Left ventricle myocardium inferior (tissue), 1 donor: ENCODE results near the gene CNPY4. TPM values are rescaled to one million over a fixed set of nuclear protein-coding genes. Genes with fewer than 3 reads are reported as not detected.

Source experiments
- DNase-seq: peaks from one replicate; pipeline ENCODE4 v3.0.0-alpha.2; 2020
- H3K27ac ChIP-seq: fragments of 200-600 bp; replicated peaks from 2 replicates; pipeline ENCODE4 v1.8.0; 2021
- H3K27me3 ChIP-seq: fragments of 200-600 bp; 2 replicates; pipeline ENCODE4 v1.8.0; 2021; ENCODE audit warnings: low read depth
- H3K36me3 ChIP-seq: fragments of 200-600 bp; 2 replicates; pipeline ENCODE4 v1.8.0; 2021
- H3K4me1 ChIP-seq: fragments of 200-600 bp; 2 replicates; pipeline ENCODE4 v1.8.0; 2021
- H3K4me3 ChIP-seq: fragments of 200-600 bp; 2 replicates; pipeline ENCODE4 v1.8.0; 2021; ENCODE audit warnings: mild to moderate bottlenecking, moderate library complexity
- H3K9me3 ChIP-seq: fragments of 200-600 bp; replicated peaks from 2 replicates; pipeline ENCODE4 v1.8.0; 2021
- intact Hi-C: fragments of 100-400 bp; cut with micrococcal nuclease; formaldehyde crosslinking; loops from one replicate; pipeline ENCODE4 v1.11.0; 2022
- total RNA-seq: library from RNA; stranded (reverse); fragmentation: NEBNext Ultra II Directional; extraction: Animal tissue kit (Norgen Biotek cat#: 25700); gene quantifications from one replicate; pipeline ENCODE4 v1.2.1, GENCODE V29; 2021
- TF ChIP-seq, protein P1 (sequence below): fragments of 200-600 bp; IDR thresholded peaks from 2 replicates; pipeline ENCODE4 v1.8.0; 2021; ENCODE audit warnings: antibody characterized with exemption, mild to moderate bottlenecking, borderline replicate concordance
- donor health status: DM: no; HTN: yes; CAD: no; lungs with severe emphysema.

The CNPY4 gene
- total RNA-seq, 1 donor from 2014 or later, result 8.5 TPM

DNA sequence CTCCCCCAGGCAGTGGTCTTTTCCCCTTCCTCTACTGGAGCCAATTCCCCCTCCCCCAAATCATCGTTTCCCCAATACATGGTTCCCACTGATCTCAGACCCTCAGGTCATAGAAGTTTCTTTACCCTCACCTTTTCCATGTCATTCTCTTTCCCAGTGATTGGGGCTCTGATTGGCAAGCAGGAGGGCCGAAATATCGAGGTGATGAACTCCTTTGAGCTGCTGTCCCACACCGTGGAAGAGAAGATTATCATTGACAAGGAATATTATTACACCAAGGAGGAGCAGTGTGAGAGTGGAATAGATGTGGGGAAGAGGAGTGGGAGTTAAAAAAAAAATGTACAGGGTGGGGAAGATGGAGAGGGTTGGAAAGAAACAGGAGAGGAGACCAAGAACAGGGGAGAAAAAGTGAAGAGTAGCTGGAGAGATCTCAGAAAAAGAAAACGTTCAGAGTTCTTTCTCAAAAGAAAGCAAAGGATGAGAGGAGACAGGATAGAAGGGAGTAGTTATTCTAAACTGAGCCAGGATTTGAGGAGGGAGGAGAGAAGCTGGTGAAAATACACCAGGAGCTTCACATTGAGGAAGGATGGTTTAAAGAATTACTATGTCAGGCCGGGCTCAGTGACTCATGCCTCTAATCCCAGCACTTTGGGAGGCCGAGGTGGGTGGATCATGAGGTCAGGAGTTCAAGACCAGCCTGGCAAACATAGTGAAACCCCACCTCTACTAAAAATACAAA is 29.8 kb upstream of the CNPY4 start:
- intact Hi-C loops, result loop anchor here (10.0 kb wide), 1 partner anchor 95 kb away; no protein-coding TSS in a partner anchor
- no peaks in the 10 kb centered on the region for H3K9me3 ChIP-seq
- TF ChIP-seq, protein P1, sequence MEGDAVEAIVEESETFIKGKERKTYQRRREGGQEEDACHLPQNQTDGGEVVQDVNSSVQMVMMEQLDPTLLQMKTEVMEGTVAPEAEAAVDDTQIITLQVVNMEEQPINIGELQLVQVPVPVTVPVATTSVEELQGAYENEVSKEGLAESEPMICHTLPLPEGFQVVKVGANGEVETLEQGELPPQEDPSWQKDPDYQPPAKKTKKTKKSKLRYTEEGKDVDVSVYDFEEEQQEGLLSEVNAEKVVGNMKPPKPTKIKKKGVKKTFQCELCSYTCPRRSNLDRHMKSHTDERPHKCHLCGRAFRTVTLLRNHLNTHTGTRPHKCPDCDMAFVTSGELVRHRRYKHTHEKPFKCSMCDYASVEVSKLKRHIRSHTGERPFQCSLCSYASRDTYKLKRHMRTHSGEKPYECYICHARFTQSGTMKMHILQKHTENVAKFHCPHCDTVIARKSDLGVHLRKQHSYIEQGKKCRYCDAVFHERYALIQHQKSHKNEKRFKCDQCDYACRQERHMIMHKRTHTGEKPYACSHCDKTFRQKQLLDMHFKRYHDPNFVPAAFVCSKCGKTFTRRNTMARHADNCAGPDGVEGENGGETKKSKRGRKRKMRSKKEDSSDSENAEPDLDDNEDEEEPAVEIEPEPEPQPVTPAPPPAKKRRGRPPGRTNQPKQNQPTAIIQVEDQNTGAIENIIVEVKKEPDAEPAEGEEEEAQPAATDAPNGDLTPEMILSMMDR, result no peak
- DNase-seq, result no peak
- no peaks in the 10 kb centered on the region for H3K27me3 ChIP-seq
- H3K4me3 ChIP-seq, result peak overlapping the region; percentile 95
- peak overlapping the region; percentile 95 for H3K27ac ChIP-seq
- H3K36me3 ChIP-seq, result peaks cover 44% of the 10 kb centered on the region
- H3K4me1 ChIP-seq, result peaks cover 33% of the 10 kb centered on the region

DNA sequence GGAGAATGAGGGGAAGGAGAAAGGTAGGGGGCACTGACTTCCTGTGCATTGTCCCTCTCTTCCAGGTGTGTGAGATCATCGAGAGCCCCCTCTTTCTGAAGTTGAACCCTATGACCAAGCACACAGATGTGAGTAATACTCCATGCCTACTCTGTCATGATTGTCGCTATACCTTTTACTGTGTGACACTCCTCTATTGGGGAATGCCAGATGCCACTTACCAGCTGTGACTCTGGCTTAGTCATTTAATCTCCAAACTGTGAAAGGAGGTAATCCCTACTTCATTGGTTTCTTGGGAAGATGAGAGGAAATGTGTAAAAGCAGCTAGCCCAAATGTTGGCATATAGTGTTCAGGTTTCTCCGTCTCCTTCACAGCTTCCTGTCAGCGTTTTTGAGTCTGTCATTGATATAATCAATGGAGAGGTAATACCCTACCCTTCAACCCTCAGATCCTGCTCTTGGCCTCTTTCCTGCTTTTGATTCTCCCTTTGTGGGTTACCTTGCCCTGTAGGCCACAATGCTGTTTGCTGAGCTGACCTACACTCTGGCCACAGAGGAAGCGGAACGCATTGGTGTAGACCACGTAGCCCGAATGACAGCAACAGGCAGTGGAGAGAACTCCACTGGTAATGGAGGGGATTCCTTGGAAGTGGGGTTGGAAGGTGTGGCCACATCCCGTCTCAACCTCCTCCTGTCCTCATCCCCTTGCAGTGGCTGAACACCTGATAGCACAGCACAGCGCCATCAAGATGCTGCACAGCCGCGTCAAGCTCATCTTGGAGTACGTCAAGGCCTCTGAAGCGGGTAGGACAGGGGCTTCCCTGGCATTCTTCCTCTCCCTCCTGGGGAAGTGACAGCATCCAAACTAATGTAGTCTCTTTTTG is 28.7 kb upstream of the CNPY4 start:
- Histone ChIP-seq H3K27ac (no peak overlapping the region), H3K36me3 (peaks cover 56% of the 10 kb centered on the region), H3K4me3 (no peak overlapping the region), H3K27me3 (no peaks in the 10 kb centered on the region), H3K4me1 (peaks cover 33% of the 10 kb centered on the region), H3K9me3 (no peaks in the 10 kb centered on the region)
- intact Hi-C loops, result no loop called here
- TF ChIP-seq, protein P1, result no peak
- no peak for DNase-seq

DNA sequence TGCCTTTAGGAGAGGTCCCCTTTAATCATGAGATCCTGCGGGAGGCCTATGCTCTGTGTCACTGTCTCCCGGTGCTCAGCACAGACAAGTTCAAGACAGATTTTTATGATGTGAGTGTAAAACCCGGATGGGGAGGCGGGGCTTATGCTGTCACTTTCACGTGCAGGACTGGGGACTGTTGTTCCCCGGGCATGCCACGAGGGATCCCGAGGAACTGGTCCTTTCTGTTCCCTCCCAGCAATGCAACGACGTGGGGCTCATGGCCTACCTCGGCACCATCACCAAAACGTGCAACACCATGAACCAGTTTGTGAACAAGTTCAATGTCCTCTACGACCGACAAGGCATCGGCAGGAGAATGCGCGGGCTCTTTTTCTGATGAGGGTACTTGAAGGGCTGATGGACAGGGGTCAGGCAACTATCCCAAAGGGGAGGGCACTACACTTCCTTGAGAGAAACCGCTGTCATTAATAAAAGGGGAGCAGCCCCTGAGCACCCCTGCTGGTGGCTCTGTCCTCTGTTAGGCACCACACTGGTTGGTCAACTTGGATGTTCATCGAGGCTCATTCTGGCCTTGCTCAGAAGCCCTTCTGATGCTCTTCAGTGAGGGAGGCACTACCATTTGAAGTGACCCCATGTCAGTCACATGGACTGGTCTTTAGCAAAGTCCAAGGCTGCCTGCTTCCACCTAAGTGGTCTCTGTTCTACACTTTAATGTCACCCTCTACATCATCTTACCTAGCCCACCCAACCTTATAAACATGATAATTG is 27.8 kb upstream of the CNPY4 start:
- Histone ChIP-seq H3K27ac (no peak overlapping the region), H3K27me3 (no peaks in the 10 kb centered on the region), H3K4me3 (no peak overlapping the region), H3K9me3 (no peaks in the 10 kb centered on the region), H3K36me3 (peaks cover 64% of the 10 kb centered on the region), H3K4me1 (peaks cover 33% of the 10 kb centered on the region)
- TF ChIP-seq, protein P1, result no peak
- intact Hi-C loops, result no loop called here
- no peak for DNase-seq

DNA sequence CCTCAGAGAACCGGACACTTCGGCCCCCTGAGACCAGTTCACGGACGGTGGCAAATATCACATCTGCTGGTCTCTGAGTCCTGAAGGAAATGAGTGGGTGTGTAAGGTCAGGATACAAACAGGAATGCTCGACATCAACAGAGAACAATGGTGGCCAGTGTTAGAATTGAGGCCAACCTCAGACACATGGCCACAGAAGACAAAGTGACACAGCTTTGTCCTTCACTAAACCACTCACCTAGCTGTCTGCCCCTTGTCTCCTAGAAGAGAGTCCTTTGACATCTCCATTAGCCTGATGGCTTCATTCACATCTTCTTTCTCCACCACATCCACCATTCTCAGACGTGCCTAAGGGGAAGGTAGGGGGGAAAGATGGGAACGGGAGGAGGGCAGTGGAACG is 26.4 kb upstream of the CNPY4 start:
- Histone ChIP-seq H3K4me3 (no peak overlapping the region), H3K4me1 (peaks cover 31% of the 10 kb centered on the region), H3K27ac (no peak overlapping the region), H3K9me3 (no peaks in the 10 kb centered on the region), H3K36me3 (peaks cover 79% of the 10 kb centered on the region), H3K27me3 (no peaks in the 10 kb centered on the region)
- TF ChIP-seq, protein P1, result no peak
- intact Hi-C loops, result no loop called here
- DNase-seq, result no peak

DNA sequence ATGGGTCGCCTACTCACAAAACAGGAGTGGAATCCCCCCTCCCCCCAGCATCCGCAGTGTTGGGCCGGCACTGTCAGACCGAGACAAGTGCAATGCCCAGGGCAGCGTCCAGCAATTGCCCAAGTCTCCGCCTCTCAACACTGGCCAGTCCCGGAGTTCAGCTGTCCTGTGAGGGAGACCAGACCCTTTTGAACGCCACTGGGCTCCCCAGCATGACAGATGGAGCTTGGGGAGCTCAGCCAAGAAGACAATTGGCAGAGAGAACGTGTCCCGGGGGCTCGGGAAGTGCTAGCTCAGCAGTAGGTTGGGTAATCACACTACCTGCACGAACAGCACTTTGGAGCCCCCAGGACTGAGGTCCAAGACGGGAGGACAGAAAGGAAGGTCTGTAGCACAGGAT is 25.9 kb upstream of the CNPY4 start:
- Histone ChIP-seq H3K9me3 (no peaks in the 10 kb centered on the region), H3K4me1 (peaks cover 26% of the 10 kb centered on the region), H3K27ac (no peak overlapping the region), H3K4me3 (no peak overlapping the region), H3K36me3 (peaks cover 83% of the 10 kb centered on the region), H3K27me3 (no peaks in the 10 kb centered on the region)
- intact Hi-C loops, result no loop called here
- TF ChIP-seq, protein P1, result no peak
- DNase-seq, result no peak
